ENCODE results near the gene DNAH17. TPM values are rescaled to one million over a fixed set of nuclear protein-coding genes. Genes with fewer than 3 reads are reported as not detected.

The DNAH17 gene
- total and polyA plus RNA-seq, 7 donors = 0.04 to 3.5 (median 0.08) TPM

- intact Hi-C loops (cut with DNase I) = loop anchor here in 1 of 2 donors (10.0 kb wide), 1 partner anchor 483 kb away; the partner anchor contains the start of gene LGALS3BP
- TF ChIP-seq, protein P1, sequence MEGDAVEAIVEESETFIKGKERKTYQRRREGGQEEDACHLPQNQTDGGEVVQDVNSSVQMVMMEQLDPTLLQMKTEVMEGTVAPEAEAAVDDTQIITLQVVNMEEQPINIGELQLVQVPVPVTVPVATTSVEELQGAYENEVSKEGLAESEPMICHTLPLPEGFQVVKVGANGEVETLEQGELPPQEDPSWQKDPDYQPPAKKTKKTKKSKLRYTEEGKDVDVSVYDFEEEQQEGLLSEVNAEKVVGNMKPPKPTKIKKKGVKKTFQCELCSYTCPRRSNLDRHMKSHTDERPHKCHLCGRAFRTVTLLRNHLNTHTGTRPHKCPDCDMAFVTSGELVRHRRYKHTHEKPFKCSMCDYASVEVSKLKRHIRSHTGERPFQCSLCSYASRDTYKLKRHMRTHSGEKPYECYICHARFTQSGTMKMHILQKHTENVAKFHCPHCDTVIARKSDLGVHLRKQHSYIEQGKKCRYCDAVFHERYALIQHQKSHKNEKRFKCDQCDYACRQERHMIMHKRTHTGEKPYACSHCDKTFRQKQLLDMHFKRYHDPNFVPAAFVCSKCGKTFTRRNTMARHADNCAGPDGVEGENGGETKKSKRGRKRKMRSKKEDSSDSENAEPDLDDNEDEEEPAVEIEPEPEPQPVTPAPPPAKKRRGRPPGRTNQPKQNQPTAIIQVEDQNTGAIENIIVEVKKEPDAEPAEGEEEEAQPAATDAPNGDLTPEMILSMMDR (IDR thresholded peaks at IDR 0.05) = no peak
- 87 to 89% (median 88%) methylated on average over 25 to 26 of the region's 26 CpGs for WGBS, 3 donors
These were observed 84.9 kb downstream of the DNAH17 start for GRCh38 chr17:78492116-78492799.

GRCh38 chr17:78491236-78492115 lies 85.7 kb downstream of the DNAH17 start:
- Histone ChIP-seq H3K27ac (no peak overlapping the region), H3K27me3 (ENCODE audit: insufficient read depth in 3 of 3, low read length in 2 of 3) (peaks cover 0 to 8% (median 0%) of the 10 kb centered on the region in 3 donors), H3K4me1 (no peaks in the 10 kb centered on the region), H3K4me3 (no peak overlapping the region), H3K36me3 (ENCODE audit: insufficient read depth in 1 of 2, low read depth in 1 of 2) (no peaks in the 10 kb centered on the region), H3K9me3 (no peaks in the 10 kb centered on the region)
- intact Hi-C loops (cut with DNase I) = loop anchor here in 1 of 2 donors (10.0 kb wide), 1 partner anchor 483 kb away; the partner anchor contains the start of gene LGALS3BP
- ATAC-seq (no peak), DNase-seq (no peak)
- TF ChIP-seq, protein P1 (IDR thresholded peaks at IDR 0.05) = no peak
- 91 to 94% (median 92%) methylated on average over 30 to 31 of the region's 31 CpGs for WGBS, 3 donors

More at GRCh38 chr17:78492116-78492799, 84.9 kb downstream of the DNAH17 start:
- Histone ChIP-seq H3K27me3 (ENCODE audit: insufficient read depth in 3 of 3, low read length in 2 of 3) (peaks cover 0 to 8% (median 0%) of the 10 kb centered on the region in 3 donors), H3K36me3 (ENCODE audit: insufficient read depth in 1 of 2, low read depth in 1 of 2) (no peaks in the 10 kb centered on the region), H3K4me1 (no peaks in the 10 kb centered on the region), H3K9me3 (no peaks in the 10 kb centered on the region), H3K4me3 (no peak overlapping the region), H3K27ac (no peak overlapping the region)
- ATAC-seq (no peak), DNase-seq (no peak)

GRCh38 chr17:78490673-78491072 lies 86.5 kb downstream of the DNAH17 start:
- H3K9me3 ChIP-seq = no peaks in the 10 kb centered on the region
- H3K4me1 ChIP-seq = no peaks in the 10 kb centered on the region
- 82 to 88% (median 88%) methylated on average over 15 of the region's 15 CpGs for WGBS, 3 donors
- TF ChIP-seq, protein P1 (IDR thresholded peaks at IDR 0.05) = no peak
- H3K4me3 ChIP-seq = no peak overlapping the region
- H3K27me3 ChIP-seq (ENCODE audit: insufficient read depth in 3 of 3, low read length in 2 of 3) = peaks cover 0 to 8% (median 0%) of the 10 kb centered on the region in 3 donors
- ATAC-seq = no peak
- H3K27ac ChIP-seq = no peak overlapping the region
- intact Hi-C loops (cut with DNase I) = loop anchor here in 1 of 2 donors (10.0 kb wide), 1 partner anchor 484 kb away; the partner anchor contains the start of gene LGALS3BP
- no peaks in the 10 kb centered on the region for H3K36me3 ChIP-seq (ENCODE audit: insufficient read depth in 1 of 2, low read depth in 1 of 2)
- DNase-seq = no peak

- no peak for ATAC-seq
- DNase-seq = no peak
- no peaks in the 10 kb centered on the region for H3K36me3 ChIP-seq (ENCODE audit: insufficient read depth in 1 of 2, low read depth in 1 of 2)
- 64 to 73% (median 67%) methylated on average over 10 of the region's 10 CpGs for WGBS, 3 donors
- intact Hi-C loops (cut with DNase I) = loop anchor here in 1 of 2 donors (10.0 kb wide), 1 partner anchor 485 kb away; the partner anchor contains the start of gene LGALS3BP
- no peak overlapping the region for H3K4me3 ChIP-seq
- H3K9me3 ChIP-seq = no peaks in the 10 kb centered on the region
- TF ChIP-seq, protein P1 (IDR thresholded peaks at IDR 0.05) = no peak
- H3K27ac ChIP-seq = no peak overlapping the region
- H3K4me1 ChIP-seq = no peaks in the 10 kb centered on the region
- peaks cover 0 to 8% (median 0%) of the 10 kb centered on the region in 3 donors for H3K27me3 ChIP-seq (ENCODE audit: insufficient read depth in 3 of 3, low read length in 2 of 3)
These were observed 87.0 kb downstream of the DNAH17 start for GRCh38 chr17:78490156-78490555.

Measured in psoas muscle (tissue), 8 donors.